PC-3 (cell line): ENCODE data around the gene KIAA1217. TPM values are rescaled to one million over a fixed set of nuclear protein-coding genes. Genes with fewer than 3 reads are reported as not detected.

Source experiments
- ATAC-seq: fragments of 200-7000 bp; cut with Tn5 transposase; 2 replicates; pipeline ENCODE4 v1.9.1; 2020; ENCODE audit warnings: mild to moderate bottlenecking, moderate library complexity
- BruUV-seq: library from RNA; stranded (reverse); fragments of 400-500 nt; replicated peaks from 2 replicates; lab custom pipeline; 2021; lab: Mats Ljungman, UMichigan
- CTCF ChIA-PET: fragments of 300-600 bp; sonication (Branson Sonifier 250); formaldehyde crosslinking; loops from one replicate; lab custom pipeline; 2022; ENCODE audit warnings: antibody characterized with exemption; lab: Charles Lee
- POLR2A ChIA-PET: fragments of 300-600 bp; sonication (Branson Sonifier 250); formaldehyde crosslinking; loops from one replicate; lab custom pipeline; 2022; ENCODE audit warnings: antibody characterized with exemption; ENCODE audit not compliant: unreplicated experiment; lab: Charles Lee
- DNase-seq: peaks from one replicate; pipeline ENCODE4 v3.0.0-alpha.2; 2015
- H2AFZ ChIP-seq: fragments of 300-600 bp; sonication (generic); 2 replicates; pipeline ENCODE4 v1.6.0; 2016; ENCODE audit warnings: antibody characterized with exemption, low read length
- H3F3A ChIP-seq: fragments of 300-600 bp; sonication (generic); one replicate; pipeline ENCODE4 v1.6.0; 2017; ENCODE audit warnings: antibody characterized with exemption, low read length, control low read depth, mild to moderate bottlenecking; ENCODE audit not compliant: unreplicated experiment
- H3K27ac ChIP-seq: fragments of 300-600 bp; sonication (generic); 2 replicates; pipeline ENCODE4 v1.5.1; 2016; ENCODE audit warnings: mild to moderate bottlenecking, low read length
- H3K27me3 ChIP-seq: fragments of 300-600 bp; sonication (generic); 2 replicates; pipeline ENCODE4 v1.6.1; 2016; ENCODE audit warnings: low read length, mixed read lengths
- H3K36me3 ChIP-seq: fragments of 300-600 bp; sonication (generic); 2 replicates; pipeline ENCODE4 v1.6.1; 2016; ENCODE audit warnings: low read depth, mixed run types, low read length, mixed read lengths
- H3K4me1 ChIP-seq: fragments of 300-600 bp; sonication (generic); 2 replicates; pipeline ENCODE4 v1.5.1; 2016; ENCODE audit warnings: low read length; ENCODE audit not compliant: insufficient read depth
- H3K4me2 ChIP-seq: fragments of 300-600 bp; sonication (generic); 2 replicates; pipeline ENCODE4 v1.6.0; 2016; ENCODE audit warnings: low read length
- H3K4me3 ChIP-seq: fragments of 300-600 bp; sonication (generic); 2 replicates; pipeline ENCODE4 v1.5.1; 2016; ENCODE audit warnings: mild to moderate bottlenecking, low read length, mixed read lengths
- H3K79me2 ChIP-seq: fragments of 300-600 bp; sonication (generic); 2 replicates; pipeline ENCODE4 v1.6.1; 2017; ENCODE audit warnings: low read length, mixed read lengths
- H3K9ac ChIP-seq: fragments of 300-600 bp; sonication (generic); 2 replicates; pipeline ENCODE4 v1.6.0; 2016; ENCODE audit warnings: mild to moderate bottlenecking, low read length
- H3K9me2 ChIP-seq: fragments of 300-600 bp; sonication (generic); replicated peaks from 2 replicates; pipeline ENCODE4 v1.6.1; 2016; ENCODE audit warnings: mixed run types, low read length, mixed read lengths
- H3K9me3 ChIP-seq: fragments of 300-600 bp; sonication (generic); 2 replicates; pipeline ENCODE4 v1.6.1; 2016; ENCODE audit warnings: low read length, mixed read lengths
- H4K20me1 ChIP-seq: fragments of 300-600 bp; sonication (generic); 2 replicates; pipeline ENCODE4 v1.6.1; 2016; ENCODE audit warnings: low read length, mixed read lengths
- EZH2 ChIP-seq: fragments of 300-600 bp; sonication (generic); IDR thresholded peaks from one replicate; pipeline ENCODE4 v1.6.1; 2017; ENCODE audit warnings: antibody characterized with exemption, mild to moderate bottlenecking, low read length; ENCODE audit not compliant: unreplicated experiment
- EZH2phosphoT487 ChIP-seq: fragments of 300-600 bp; sonication (generic); IDR thresholded peaks from 2 replicates; pipeline ENCODE4 v1.6.1; 2018; ENCODE audit warnings: mild to moderate bottlenecking, antibody characterized with exemption, low read length, borderline replicate concordance
- intact Hi-C: fragments of 100-400 bp; cut with micrococcal nuclease; formaldehyde crosslinking; loops from 2 replicates; pipeline ENCODE4 v1.9.0; 2023
- total RNA-seq: library from RNA; depleted of rRNA; stranded (reverse); fragments of >200 nt; gene quantifications from 2 replicates; pipeline ENCODE4 v1.2.3, GENCODE V29; 2014
- TF ChIP-seq, protein P1 (sequence below): fragments of 300-600 bp; sonication (generic); conservative IDR thresholded peaks from 2 replicates; pipeline ENCODE4 v1.5.1; 2017; ENCODE audit warnings: antibody characterized with exemption, low read depth, mild to moderate bottlenecking, low read length

Gene KIAA1217
- total RNA-seq, 1 experiment from 2014 or later, result 16.0 TPM

DNA sequence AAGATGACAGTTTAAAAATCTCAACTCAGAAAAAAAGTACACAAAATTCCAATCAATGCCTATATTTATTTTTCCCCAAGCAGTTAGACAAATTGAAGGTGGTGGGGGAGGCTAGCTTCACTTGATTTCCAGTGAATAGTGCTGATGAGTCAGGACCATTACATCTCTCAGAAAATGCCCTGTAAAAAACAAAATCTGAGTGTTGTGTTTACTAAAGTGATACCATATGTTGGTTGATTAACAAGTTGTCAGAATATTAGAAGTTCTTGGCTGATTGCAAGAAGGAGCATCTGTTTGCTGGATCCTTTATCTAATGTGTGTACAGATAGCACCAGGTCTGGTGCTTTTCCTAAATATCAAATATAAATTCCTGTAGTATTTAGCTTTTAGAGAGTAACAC, 31.3 kb upstream of the KIAA1217 start:
- POLR2A ChIA-PET, result no interaction called here
- Histone ChIP-seq H4K20me1 (no peaks in the 10 kb centered on the region), H3K27ac (no peak overlapping the region), H3K9me2 (no peaks in the 10 kb centered on the region), H3K9ac (no peak overlapping the region), H3K27me3 (no peaks in the 10 kb centered on the region), H3K79me2 (no peaks in the 10 kb centered on the region), H3K4me2 (no peak overlapping the region), H3K4me3 (no peak overlapping the region), H3K9me3 (no peaks in the 10 kb centered on the region), H2AFZ (no peak overlapping the region), H3K4me1 (peaks cover 8% of the 10 kb centered on the region; the same call in 1 of the 2 replicates), H3F3A (no peaks in the 10 kb centered on the region), H3K36me3 (no peaks in the 10 kb centered on the region)
- no peak for DNase-seq
- TF ChIP-seq EZH2phosphoT487, result no peak
- TF ChIP-seq EZH2, result no peak
- TF ChIP-seq, protein P1, sequence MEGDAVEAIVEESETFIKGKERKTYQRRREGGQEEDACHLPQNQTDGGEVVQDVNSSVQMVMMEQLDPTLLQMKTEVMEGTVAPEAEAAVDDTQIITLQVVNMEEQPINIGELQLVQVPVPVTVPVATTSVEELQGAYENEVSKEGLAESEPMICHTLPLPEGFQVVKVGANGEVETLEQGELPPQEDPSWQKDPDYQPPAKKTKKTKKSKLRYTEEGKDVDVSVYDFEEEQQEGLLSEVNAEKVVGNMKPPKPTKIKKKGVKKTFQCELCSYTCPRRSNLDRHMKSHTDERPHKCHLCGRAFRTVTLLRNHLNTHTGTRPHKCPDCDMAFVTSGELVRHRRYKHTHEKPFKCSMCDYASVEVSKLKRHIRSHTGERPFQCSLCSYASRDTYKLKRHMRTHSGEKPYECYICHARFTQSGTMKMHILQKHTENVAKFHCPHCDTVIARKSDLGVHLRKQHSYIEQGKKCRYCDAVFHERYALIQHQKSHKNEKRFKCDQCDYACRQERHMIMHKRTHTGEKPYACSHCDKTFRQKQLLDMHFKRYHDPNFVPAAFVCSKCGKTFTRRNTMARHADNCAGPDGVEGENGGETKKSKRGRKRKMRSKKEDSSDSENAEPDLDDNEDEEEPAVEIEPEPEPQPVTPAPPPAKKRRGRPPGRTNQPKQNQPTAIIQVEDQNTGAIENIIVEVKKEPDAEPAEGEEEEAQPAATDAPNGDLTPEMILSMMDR, result no peak
- intact Hi-C loops, result no loop called here
- CTCF ChIA-PET, result no interaction called here
- no TSS peak for BruUV-seq
- no peak for ATAC-seq

DNA sequence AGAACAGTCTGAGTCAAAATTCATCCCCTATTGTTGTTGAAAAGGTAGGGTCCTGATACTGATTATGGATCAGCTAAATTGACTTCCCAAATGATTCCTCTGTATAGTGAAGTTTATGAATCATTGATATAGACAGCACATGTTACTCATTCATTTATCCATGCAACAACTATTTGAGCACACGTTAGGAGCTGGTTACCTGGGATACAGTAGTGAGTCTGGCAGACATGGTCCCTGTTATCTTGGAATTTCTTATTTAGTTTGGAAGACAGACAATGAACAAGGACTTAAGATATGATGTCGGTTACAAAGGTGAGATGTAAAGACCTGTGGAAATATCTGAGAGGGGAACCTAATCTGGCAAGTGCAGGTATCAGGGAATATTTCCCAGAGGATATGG, 28.0 kb upstream of the KIAA1217 start:
- Histone ChIP-seq H3K27me3 (no peaks in the 10 kb centered on the region), H3K4me3 (no peak overlapping the region), H3K9me3 (no peaks in the 10 kb centered on the region), H3K9me2 (no peaks in the 10 kb centered on the region), H3F3A (no peaks in the 10 kb centered on the region), H3K27ac (no peak overlapping the region), H4K20me1 (no peaks in the 10 kb centered on the region), H3K4me2 (no peak overlapping the region), H3K79me2 (no peaks in the 10 kb centered on the region), H2AFZ (no peak overlapping the region), H3K4me1 (no peaks in the 10 kb centered on the region), H3K9ac (no peak overlapping the region), H3K36me3 (no peaks in the 10 kb centered on the region)
- no TSS peak for BruUV-seq
- POLR2A ChIA-PET, result no interaction called here
- intact Hi-C loops, result no loop called here
- no peak for ATAC-seq
- TF ChIP-seq EZH2phosphoT487 (no peak), EZH2 (no peak)
- TF ChIP-seq, protein P1, result no peak
- CTCF ChIA-PET, result no interaction called here
- DNase-seq, result no peak

DNA sequence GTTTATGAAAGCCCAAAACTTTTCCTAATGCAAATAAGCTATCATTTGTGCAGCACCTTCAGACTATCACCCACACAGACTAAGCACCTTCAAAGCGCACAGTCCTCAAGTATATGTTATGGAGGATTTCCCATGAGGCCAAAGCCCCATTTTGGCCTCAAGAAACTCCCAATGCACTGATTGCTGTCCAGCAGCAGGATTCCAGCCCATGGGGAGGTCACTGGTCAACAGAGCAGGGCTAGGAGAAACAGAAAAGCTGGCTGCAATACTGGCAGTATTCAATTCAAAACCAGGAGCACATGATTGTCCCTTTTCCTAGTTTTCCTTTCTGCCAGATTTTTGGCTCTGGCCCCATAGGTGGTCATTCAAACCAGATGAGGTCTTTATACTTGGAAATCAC, 24.5 kb upstream of the KIAA1217 start:
- Histone ChIP-seq H3K4me3 (no peak overlapping the region), H3K27me3 (no peaks in the 10 kb centered on the region), H3K4me1 (no peaks in the 10 kb centered on the region), H3F3A (no peaks in the 10 kb centered on the region), H2AFZ (no peak overlapping the region), H3K9me3 (no peaks in the 10 kb centered on the region), H3K79me2 (no peaks in the 10 kb centered on the region), H3K4me2 (no peak overlapping the region), H3K9me2 (no peaks in the 10 kb centered on the region), H4K20me1 (no peaks in the 10 kb centered on the region), H3K9ac (no peak overlapping the region), H3K27ac (no peak overlapping the region), H3K36me3 (no peaks in the 10 kb centered on the region)
- no peak for DNase-seq
- ChIA-PET CTCF (no interaction called here), POLR2A (interaction anchor here (0.6 kb wide), 1 partner anchor 160 kb away, joined by 5 read pairs; no protein-coding TSS in a partner anchor)
- no TSS peak for BruUV-seq
- intact Hi-C loops, result no loop called here
- TF ChIP-seq EZH2 (no peak), EZH2phosphoT487 (no peak)
- TF ChIP-seq, protein P1, result no peak
- no peak for ATAC-seq
